ENCODE data around the gene PRRC2A. TPM values are rescaled to one million over a fixed set of nuclear protein-coding genes. Genes with fewer than 3 reads are reported as not detected.

The PRRC2A gene
- total RNA-seq, 3 donors from 2014 or later, result 42.7 to 57.2 (median 57.0) TPM

DNA sequence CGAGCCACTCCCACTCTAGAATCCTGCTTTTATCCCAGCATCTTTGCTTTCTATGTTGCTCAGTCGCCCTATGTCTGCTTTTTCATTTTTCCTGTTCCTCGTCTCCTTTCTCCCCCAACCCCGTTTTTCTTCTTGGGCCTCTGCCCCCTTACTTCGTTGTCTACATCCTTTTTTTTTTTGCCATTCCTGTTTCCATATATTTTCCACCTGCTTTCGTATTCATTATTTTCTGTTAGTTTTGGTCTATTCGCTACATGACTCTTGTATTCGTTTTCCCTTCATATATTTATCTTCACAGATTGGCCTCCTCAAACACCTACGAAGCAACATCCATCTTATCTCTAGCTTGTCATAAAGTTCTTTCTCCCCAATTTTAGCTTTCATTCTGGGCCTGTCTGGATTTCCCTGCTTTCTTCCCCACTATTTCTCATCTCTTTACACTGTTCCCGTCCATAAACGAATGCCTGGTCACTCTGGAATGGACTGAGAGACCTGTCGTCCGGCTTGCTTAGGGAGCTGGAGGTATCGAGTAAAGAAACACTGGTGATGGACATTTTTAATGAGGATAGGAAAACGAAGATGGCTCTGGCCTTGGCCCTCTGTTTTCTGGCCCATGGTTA, 915 bp downstream of the PRRC2A start:
- peak overlapping the region; percentile 99 for H3K27ac ChIP-seq
- H3K36me3 ChIP-seq, result peaks cover 12% of the 10 kb centered on the region
- no peaks in the 10 kb centered on the region for H3K27me3 ChIP-seq
- no peak for DNase-seq (ENCODE audit: low spot score in 2 of 2)
- intact Hi-C loops (cut with DNase I; ENCODE audit: low total_unique reads), result no loop called here
- TF ChIP-seq POLR2A (IDR thresholded peaks at IDR 0.05), result no peak
- no peak for TF ChIP-seq POLR2AphosphoS5 (IDR thresholded peaks at IDR 0.05)
- TF ChIP-seq CTCF (IDR thresholded peaks at IDR 0.05), result no peak
- H3K9me3 ChIP-seq, result no peaks in the 10 kb centered on the region
- H3K4me1 ChIP-seq, result peaks cover 8 to 10% of the 10 kb centered on the region in 2 donors
- H3K4me3 ChIP-seq, result peak overlapping the region; percentile 79 to 93 (median 89)

GRCh38 chr6:31621991-31622390, 1.5 kb downstream of the PRRC2A start:
- no peaks in the 10 kb centered on the region for H3K27me3 ChIP-seq
- TF ChIP-seq CTCF (IDR thresholded peaks at IDR 0.05) (no peak), POLR2AphosphoS5 (IDR thresholded peaks at IDR 0.05) (no peak), POLR2A (IDR thresholded peaks at IDR 0.05) (no peak)
- H3K4me1 ChIP-seq, result peaks cover 8 to 10% of the 10 kb centered on the region in 2 donors
- H3K36me3 ChIP-seq, result peaks cover 16% of the 10 kb centered on the region
- intact Hi-C loops (cut with DNase I; ENCODE audit: low total_unique reads), result no loop called here
- H3K9me3 ChIP-seq, result no peaks in the 10 kb centered on the region
- peak overlapping the region; percentile 99 for H3K27ac ChIP-seq
- H3K4me3 ChIP-seq, result peak overlapping the region; percentile 79 to 93 (median 89)
- no peak for DNase-seq (ENCODE audit: low spot score in 2 of 2)

GRCh38 chr6:31622684-31623091, 2.2 kb downstream of the PRRC2A start:
- Histone ChIP-seq H3K27ac (peak overlapping the region; percentile 99), H3K9me3 (no peaks in the 10 kb centered on the region), H3K4me1 (peaks cover 8 to 10% of the 10 kb centered on the region in 2 donors), H3K4me3 (peak overlapping the region in 2 of 3 donors; percentile 79 to 93), H3K36me3 (peaks cover 22% of the 10 kb centered on the region), H3K27me3 (no peaks in the 10 kb centered on the region)
- TF ChIP-seq POLR2A (IDR thresholded peaks at IDR 0.05) (no peak), CTCF (IDR thresholded peaks at IDR 0.05) (no peak), POLR2AphosphoS5 (IDR thresholded peaks at IDR 0.05) (peak in 1 of 3 donors; percentile 23)
- peak; percentile 74 to 76 for DNase-seq (ENCODE audit: low spot score in 2 of 2)
- intact Hi-C loops (cut with DNase I; ENCODE audit: low total_unique reads), result no loop called here

DNA sequence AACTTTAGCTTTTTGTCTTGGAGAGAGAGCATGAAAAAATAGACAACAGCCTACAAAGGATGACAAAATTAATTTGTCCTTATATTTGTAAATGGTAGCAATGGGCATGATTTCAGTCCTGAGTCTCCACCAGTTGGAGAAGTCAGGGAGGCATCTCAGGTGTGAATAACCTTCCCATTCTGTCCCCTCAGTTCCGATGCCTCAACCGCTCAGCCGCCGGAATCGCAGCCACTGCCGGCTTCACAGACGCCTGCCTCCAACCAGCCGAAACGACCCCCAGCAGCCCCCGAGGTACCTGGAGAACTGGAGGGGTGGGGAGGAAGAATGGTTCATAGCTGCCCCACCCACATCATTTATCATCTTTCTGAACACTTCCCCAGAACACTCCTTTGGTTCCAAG, 3.6 kb downstream of the PRRC2A start:
- TF ChIP-seq POLR2A (IDR thresholded peaks at IDR 0.05) (no peak), POLR2AphosphoS5 (IDR thresholded peaks at IDR 0.05) (no peak), CTCF (IDR thresholded peaks at IDR 0.05) (no peak)
- Histone ChIP-seq H3K9me3 (no peaks in the 10 kb centered on the region), H3K4me3 (no peak overlapping the region), H3K27ac (no peak overlapping the region), H3K36me3 (peaks cover 30% of the 10 kb centered on the region), H3K4me1 (peaks cover 8 to 10% of the 10 kb centered on the region in 2 donors), H3K27me3 (no peaks in the 10 kb centered on the region)
- DNase-seq (ENCODE audit: low spot score in 2 of 2), result no peak
- intact Hi-C loops (cut with DNase I; ENCODE audit: low total_unique reads), result no loop called here

- Histone ChIP-seq H3K27me3 (no peaks in the 10 kb centered on the region), H3K27ac (no peak overlapping the region), H3K4me1 (peaks cover 6% of the 10 kb centered on the region in 2 donors), H3K36me3 (peaks cover 38% of the 10 kb centered on the region), H3K4me3 (no peak overlapping the region), H3K9me3 (no peaks in the 10 kb centered on the region)
- DNase-seq (ENCODE audit: low spot score in 2 of 2), result no peak
- intact Hi-C loops (cut with DNase I; ENCODE audit: low total_unique reads), result no loop called here
- TF ChIP-seq POLR2A (IDR thresholded peaks at IDR 0.05) (no peak), CTCF (IDR thresholded peaks at IDR 0.05) (no peak), POLR2AphosphoS5 (IDR thresholded peaks at IDR 0.05) (no peak)
These were observed 6.4 kb downstream of the PRRC2A start for GRCh38 chr6:31626952-31627351.
